Islet of Langerhans (tissue), 1 donor: ENCODE results near the gene NRL.
"Not testable (repeated sequence)": the region's sequence is repeated elsewhere in the genome, so short reads cannot be mapped to it uniquely, and the experiment has no call there.

Experiments
- FAIRE-seq: peaks from one replicate; lab custom pipeline; 2011; peaks lifted over from hg19 to GRCh38; lab: Jason Lieb, UNC

The NRL gene

GRCh38 chr14:24123424-24124417, 9.0 kb upstream of the NRL start:
- FAIRE-seq, result no peak

GRCh38 chr14:24122898-24123297, 8.1 kb upstream of the NRL start:
- FAIRE-seq, result no peak

GRCh38 chr14:24122416-24122815, 7.7 kb upstream of the NRL start:
- no peak for FAIRE-seq

- no peak for FAIRE-seq
Measured at GRCh38 chr14:24121210-24121609, 6.5 kb upstream of the NRL start.

GRCh38 chr14:24119691-24120090, 4.9 kb upstream of the NRL start:
- no peak for FAIRE-seq

GRCh38 chr14:24117179-24117578, 2.4 kb upstream of the NRL start:
- no peak for FAIRE-seq

- no peak for FAIRE-seq
Measured at GRCh38 chr14:24116128-24116814, 1.5 kb upstream of the NRL start.

GRCh38 chr14:24115422-24116127, 826 bp upstream of the NRL start:
- FAIRE-seq, result no peak

GRCh38 chr14:24113801-24114531, 783 bp downstream of the NRL start:
- FAIRE-seq, result no peak

GRCh38 chr14:24113379-24113800, 1.4 kb downstream of the NRL start:
- FAIRE-seq, result no peak

- FAIRE-seq, result no peak
Measured at GRCh38 chr14:24110523-24110922, 4.2 kb downstream of the NRL start.

- no peak for FAIRE-seq
Measured at GRCh38 chr14:24110060-24110459, 4.7 kb downstream of the NRL start.

- no peak for FAIRE-seq
Measured at GRCh38 chr14:24108336-24108874, 6.3 kb downstream of the NRL start.

- FAIRE-seq, result no peak
Measured at GRCh38 chr14:24106672-24107271, 8.0 kb downstream of the NRL start.

GRCh38 chr14:24105609-24106239, 9.0 kb downstream of the NRL start:
- not testable (repeated sequence) for FAIRE-seq

GRCh38 chr14:24103451-24103850, 11.3 kb downstream of the NRL start:
- no peak for FAIRE-seq

GRCh38 chr14:24102357-24103048, 12.2 kb downstream of the NRL start:
- FAIRE-seq, result no peak

- FAIRE-seq, result no peak
Measured at GRCh38 chr14:24100982-24101494, 13.7 kb downstream of the NRL start.

- no peak for FAIRE-seq
Measured at GRCh38 chr14:24100197-24100981, 14.4 kb downstream of the NRL start.
